Measurements from ENCODE around the gene RPH3AL. TPM values are rescaled to one million over a fixed set of nuclear protein-coding genes. Genes with fewer than 3 reads are reported as not detected.

RPH3AL gene
- total and polyA plus RNA-seq, 7 experiments from 2014 or later: 0.84 to 19.6 (median 4.3) TPM

GRCh38 chr17:310111-311010 is 42.2 kb downstream of the RPH3AL start:
- Mint-ChIP-seq H3K4me1 (peaks cover 0 to 4% (median 0%) of the 10 kb centered on the region in 7 donors), H3K4me3 (no peak overlapping the region), H3K27me3 (no peaks in the 10 kb centered on the region), H3K9me3 (peaks cover 0 to 9% (median 0%) of the 10 kb centered on the region in 11 donors), H3K27ac (peak overlapping the region in 2 of 9 donors; percentile 5 to 36), H3K36me3 (no peaks in the 10 kb centered on the region)
- H3K9me3 ChIP-seq (ENCODE audit: control insufficient read depth in 2 of 3, low read length in 3 of 3): no peaks in the 10 kb centered on the region
- ChIA-PET CTCF (no interaction called here), POLR2A (no interaction called here)
- no peak for DNase-seq
- no peak overlapping the region for H3K4me3 ChIP-seq (ENCODE audit: low read length)
- intact Hi-C loops (cut with micrococcal nuclease): no loop called here
- H3K36me3 ChIP-seq (ENCODE audit: control insufficient read depth in 2 of 3, insufficient read depth in 3 of 3, low read length in 3 of 3): no peaks in the 10 kb centered on the region
- no peaks in the 10 kb centered on the region for H3K27me3 ChIP-seq (ENCODE audit: control insufficient read depth in 2 of 2, insufficient read depth in 2 of 2, low read length in 2 of 2)
- no peak for ATAC-seq
- H3K4me1 ChIP-seq (ENCODE audit: control insufficient read depth in 2 of 2, insufficient read depth in 2 of 2, low read length in 2 of 2): no peaks in the 10 kb centered on the region
- no peak overlapping the region for H3K27ac ChIP-seq (ENCODE audit: low read depth, low read length)

GRCh38 chr17:309361-309888 is 43.2 kb downstream of the RPH3AL start:
- H3K4me1 ChIP-seq (ENCODE audit: control insufficient read depth in 2 of 2, insufficient read depth in 2 of 2, low read length in 2 of 2): no peaks in the 10 kb centered on the region
- Mint-ChIP-seq H3K4me1 (peaks cover 0 to 3% (median 0%) of the 10 kb centered on the region in 7 donors), H3K9me3 (peaks cover 0 to 2% (median 0%) of the 10 kb centered on the region in 11 donors), H3K4me3 (no peak overlapping the region), H3K27ac (no peak overlapping the region), H3K36me3 (no peaks in the 10 kb centered on the region), H3K27me3 (peaks cover 0 to 2% (median 0%) of the 10 kb centered on the region in 5 donors)
- intact Hi-C loops (cut with micrococcal nuclease): no loop called here
- DNase-seq (no peak), ATAC-seq (peak; percentile 71)
- POLR2A ChIA-PET: no interaction called here
- no peaks in the 10 kb centered on the region for H3K27me3 ChIP-seq (ENCODE audit: control insufficient read depth in 2 of 2, insufficient read depth in 2 of 2, low read length in 2 of 2)
- CTCF ChIA-PET: interaction anchor here (0.7 to 1.8 kb wide), 2 partner anchors 77 to 126 kb away, joined by 3 to 5 read pairs; no protein-coding TSS in a partner anchor
- no peaks in the 10 kb centered on the region for H3K36me3 ChIP-seq (ENCODE audit: control insufficient read depth in 2 of 3, insufficient read depth in 3 of 3, low read length in 3 of 3)
- no peaks in the 10 kb centered on the region for H3K9me3 ChIP-seq (ENCODE audit: control insufficient read depth in 2 of 3, low read length in 3 of 3)
- no peak overlapping the region for H3K4me3 ChIP-seq (ENCODE audit: low read length)
- H3K27ac ChIP-seq (ENCODE audit: low read depth, low read length): no peak overlapping the region

- Mint-ChIP-seq H3K27ac (peak overlapping the region in 4 of 9 donors; percentile 9 to 59 (median 24)), H3K27me3 (peaks cover 0 to 10% (median 0%) of the 10 kb centered on the region in 5 donors), H3K36me3 (peaks cover 0 to 2% (median 0%) of the 10 kb centered on the region in 5 donors), H3K4me1 (peaks cover 0 to 4% (median 0%) of the 10 kb centered on the region in 7 donors), H3K9me3 (peaks cover 0 to 2% (median 0%) of the 10 kb centered on the region in 11 donors), H3K4me3 (no peak overlapping the region)
- CTCF ChIA-PET: interaction anchor here (1.8 kb wide), 1 partner anchor 79 kb away, joined by 5 read pairs; no protein-coding TSS in a partner anchor
- intact Hi-C loops (cut with micrococcal nuclease): loop anchor here in 1 of 2 donors (1.0 kb wide), 1 partner anchor 78 kb away; no protein-coding TSS in a partner anchor
- no peaks in the 10 kb centered on the region for H3K36me3 ChIP-seq (ENCODE audit: control insufficient read depth in 2 of 3, insufficient read depth in 3 of 3, low read length in 3 of 3)
- no peak overlapping the region for H3K4me3 ChIP-seq (ENCODE audit: low read length)
- no peaks in the 10 kb centered on the region for H3K9me3 ChIP-seq (ENCODE audit: control insufficient read depth in 2 of 3, low read length in 3 of 3)
- POLR2A ChIA-PET: interaction anchor here (1.3 kb wide), 1 partner anchor 23 kb away, joined by 4 read pairs; no protein-coding TSS in a partner anchor
- no peak overlapping the region for H3K27ac ChIP-seq (ENCODE audit: low read depth, low read length)
- ATAC-seq: no peak
- H3K27me3 ChIP-seq (ENCODE audit: control insufficient read depth in 2 of 2, insufficient read depth in 2 of 2, low read length in 2 of 2): no peaks in the 10 kb centered on the region
- DNase-seq: no peak
- no peaks in the 10 kb centered on the region for H3K4me1 ChIP-seq (ENCODE audit: control insufficient read depth in 2 of 2, insufficient read depth in 2 of 2, low read length in 2 of 2)
These were observed 44.7 kb downstream of the RPH3AL start for GRCh38 chr17:307741-308507.

GRCh38 chr17:307295-307691 is 45.3 kb downstream of the RPH3AL start:
- no peak for DNase-seq

GRCh38 chr17:306536-307294 is 45.9 kb downstream of the RPH3AL start:
- no peak overlapping the region for H3K4me3 ChIP-seq (ENCODE audit: low read length)
- H3K9me3 ChIP-seq (ENCODE audit: control insufficient read depth in 2 of 3, low read length in 3 of 3): no peaks in the 10 kb centered on the region
- Mint-ChIP-seq H3K4me3 (no peak overlapping the region), H3K9me3 (peaks cover 0 to 2% (median 0%) of the 10 kb centered on the region in 11 donors), H3K36me3 (peaks cover 0 to 6% (median 0%) of the 10 kb centered on the region in 5 donors), H3K27me3 (peaks cover 0 to 16% (median 0%) of the 10 kb centered on the region in 5 donors), H3K27ac (peak overlapping the region in 2 of 9 donors; percentile 32 to 55), H3K4me1 (peaks cover 0 to 4% (median 0%) of the 10 kb centered on the region in 7 donors)
- ATAC-seq (no peak), DNase-seq (no peak)
- POLR2A ChIA-PET: no interaction called here
- no peak overlapping the region for H3K27ac ChIP-seq (ENCODE audit: low read depth, low read length)
- intact Hi-C loops (cut with micrococcal nuclease): no loop called here
- CTCF ChIA-PET: no interaction called here
- no peaks in the 10 kb centered on the region for H3K27me3 ChIP-seq (ENCODE audit: control insufficient read depth in 2 of 2, insufficient read depth in 2 of 2, low read length in 2 of 2)
- no peaks in the 10 kb centered on the region for H3K4me1 ChIP-seq (ENCODE audit: control insufficient read depth in 2 of 2, insufficient read depth in 2 of 2, low read length in 2 of 2)
- no peaks in the 10 kb centered on the region for H3K36me3 ChIP-seq (ENCODE audit: control insufficient read depth in 2 of 3, insufficient read depth in 3 of 3, low read length in 3 of 3)

More at GRCh38 chr17:307295-307691, 45.3 kb downstream of the RPH3AL start:
- H3K27ac Mint-ChIP-seq: no peak overlapping the region
- ChIA-PET CTCF (no interaction called here), POLR2A (interaction anchor here (1.3 kb wide), 1 partner anchor 24 kb away, joined by 4 read pairs; no protein-coding TSS in a partner anchor)
- ATAC-seq: no peak
- H3K4me3 Mint-ChIP-seq: no peak overlapping the region
- Histone ChIP-seq H3K9me3 (ENCODE audit: control insufficient read depth in 2 of 3, low read length in 3 of 3) (no peaks in the 10 kb centered on the region), H3K36me3 (ENCODE audit: control insufficient read depth in 2 of 3, insufficient read depth in 3 of 3, low read length in 3 of 3) (no peaks in the 10 kb centered on the region), H3K4me3 (ENCODE audit: low read length) (no peak overlapping the region), H3K27ac (ENCODE audit: low read depth, low read length) (no peak overlapping the region), H3K4me1 (ENCODE audit: control insufficient read depth in 2 of 2, insufficient read depth in 2 of 2, low read length in 2 of 2) (no peaks in the 10 kb centered on the region), H3K27me3 (ENCODE audit: control insufficient read depth in 2 of 2, insufficient read depth in 2 of 2, low read length in 2 of 2) (no peaks in the 10 kb centered on the region)
- intact Hi-C loops (cut with micrococcal nuclease): no loop called here
- peaks cover 0 to 14% (median 0%) of the 10 kb centered on the region in 5 donors for H3K27me3 Mint-ChIP-seq
- H3K36me3 Mint-ChIP-seq: peaks cover 0 to 6% (median 0%) of the 10 kb centered on the region in 5 donors
- H3K4me1 Mint-ChIP-seq: peaks cover 0 to 4% (median 0%) of the 10 kb centered on the region in 7 donors
- H3K9me3 Mint-ChIP-seq: peaks cover 0 to 2% (median 0%) of the 10 kb centered on the region in 11 donors

GRCh38 chr17:306116-306515 is 46.5 kb downstream of the RPH3AL start:
- peak overlapping the region in 1 of 9 donors; percentile 55 for H3K27ac Mint-ChIP-seq
- intact Hi-C loops (cut with micrococcal nuclease): no loop called here
- DNase-seq: no peak
- Histone ChIP-seq H3K4me3 (ENCODE audit: low read length) (no peak overlapping the region), H3K9me3 (ENCODE audit: control insufficient read depth in 2 of 3, low read length in 3 of 3) (no peaks in the 10 kb centered on the region), H3K4me1 (ENCODE audit: control insufficient read depth in 2 of 2, insufficient read depth in 2 of 2, low read length in 2 of 2) (no peaks in the 10 kb centered on the region), H3K27ac (ENCODE audit: low read depth, low read length) (no peak overlapping the region), H3K36me3 (ENCODE audit: control insufficient read depth in 2 of 3, insufficient read depth in 3 of 3, low read length in 3 of 3) (no peaks in the 10 kb centered on the region), H3K27me3 (ENCODE audit: control insufficient read depth in 2 of 2, insufficient read depth in 2 of 2, low read length in 2 of 2) (no peaks in the 10 kb centered on the region)
- POLR2A ChIA-PET: no interaction called here
- peaks cover 0 to 6% (median 0%) of the 10 kb centered on the region in 5 donors for H3K36me3 Mint-ChIP-seq
- H3K9me3 Mint-ChIP-seq: peaks cover 0 to 2% (median 0%) of the 10 kb centered on the region in 11 donors
- peaks cover 0 to 16% (median 0%) of the 10 kb centered on the region in 5 donors for H3K27me3 Mint-ChIP-seq
- CTCF ChIA-PET: no interaction called here
- H3K4me3 Mint-ChIP-seq: no peak overlapping the region
- peaks cover 0 to 4% (median 0%) of the 10 kb centered on the region in 7 donors for H3K4me1 Mint-ChIP-seq
- ATAC-seq: no peak
